Nephron (organoid): ENCODE measurements around the gene OS9.

Source experiments
- H3K27ac Mint-ChIP-seq, 3 experiments: 2 replicates each; pipeline ENCODE4 v1.8.0; 2020; ENCODE audit warnings: mixed read lengths in 3 of 3, mild to moderate bottlenecking in 2 of 3, moderate library complexity in 1 of 3
- H3K27me3 Mint-ChIP-seq: 2 replicates; pipeline ENCODE4 v1.8.0; 2021; ENCODE audit warnings: low read depth, mild to moderate bottlenecking, moderate library complexity, mixed read lengths
- H3K36me3 Mint-ChIP-seq: 2 replicates; pipeline ENCODE4 v1.8.0; 2020; ENCODE audit warnings: low read depth, mixed read lengths
- H3K4me1 Mint-ChIP-seq: 2 replicates; pipeline ENCODE4 v1.8.0; 2020; ENCODE audit warnings: mixed read lengths
- H3K4me3 Mint-ChIP-seq, 3 experiments: 2 replicates each; pipeline ENCODE4 v1.8.0; 2020; ENCODE audit warnings: mild to moderate bottlenecking in 3 of 3, mixed read lengths in 3 of 3, moderate library complexity in 2 of 3
- H3K9me3 Mint-ChIP-seq: 2 replicates; pipeline ENCODE4 v1.8.0; 2020; ENCODE audit warnings: mixed read lengths
- CTCF ChIP-seq, 3 experiments: fragments of 200-600 bp; sonication (generic); IDR thresholded peaks; one replicate each; pipeline ENCODE4 v1.5.0; 2021; ENCODE audit warnings: antibody characterized with exemption in 3 of 3; ENCODE audit not compliant: unreplicated experiment in 3 of 3

OS9 gene

GRCh38 chr12:57736741-57737466 lies 43.0 kb downstream of the OS9 start:
- Mint-ChIP-seq H3K36me3 (no peaks in the 10 kb centered on the region), H3K27me3 (peaks cover 90% of the 10 kb centered on the region), H3K4me1 (peaks cover 34% of the 10 kb centered on the region), H3K9me3 (no peaks in the 10 kb centered on the region), H3K27ac (peak overlapping the region in 2 of 3 experiments; percentile 9 to 33), H3K4me3 (peak overlapping the region; percentile 78 to 85 (median 84))
- TF ChIP-seq CTCF (IDR thresholded peaks at IDR 0.05; ENCODE audit: unreplicated experiment in 3 of 3): no peak

- TF ChIP-seq CTCF (IDR thresholded peaks at IDR 0.05; ENCODE audit: unreplicated experiment in 3 of 3): peak; percentile 34 to 43 (median 36)
These were observed 43.8 kb downstream of the OS9 start for GRCh38 chr12:57737467-57738460.

GRCh38 chr12:57738661-57739237 lies 44.8 kb downstream of the OS9 start, which contains the start of gene AGAP2:
AGAP2 (minus strand) TSS chr12:57738742; CDS start chr12:57738246, 496 bp downstream.
- no peaks in the 10 kb centered on the region for H3K9me3 Mint-ChIP-seq
- no peak for TF ChIP-seq CTCF (IDR thresholded peaks at IDR 0.05; ENCODE audit: unreplicated experiment in 3 of 3)
- peak within 1 kb of the TSS; percentile 80 to 87 (median 83) for H3K4me3 Mint-ChIP-seq
- H3K27ac Mint-ChIP-seq: peak within 1 kb of the TSS in 1 of 3 experiments; percentile 35
- H3K36me3 Mint-ChIP-seq: no peaks in the 10 kb centered on the region
- peaks cover 80% of the 10 kb centered on the region for H3K27me3 Mint-ChIP-seq
- H3K4me1 Mint-ChIP-seq: peaks cover 34% of the 10 kb centered on the region

More at GRCh38 chr12:57737467-57738460, 43.8 kb downstream of the OS9 start:
- H3K4me3 Mint-ChIP-seq: peak overlapping the region in 1 of 3 experiments; percentile 29
- H3K36me3 Mint-ChIP-seq: no peaks in the 10 kb centered on the region
- H3K27ac Mint-ChIP-seq: no peak overlapping the region
- H3K9me3 Mint-ChIP-seq: no peaks in the 10 kb centered on the region
- peaks cover 34% of the 10 kb centered on the region for H3K4me1 Mint-ChIP-seq
- H3K27me3 Mint-ChIP-seq: peaks cover 89% of the 10 kb centered on the region

- H3K9me3 Mint-ChIP-seq: no peaks in the 10 kb centered on the region
- H3K27ac Mint-ChIP-seq: peak overlapping the region in 1 of 3 experiments; percentile 35
- H3K4me1 Mint-ChIP-seq: peaks cover 36% of the 10 kb centered on the region
- peaks cover 73% of the 10 kb centered on the region for H3K27me3 Mint-ChIP-seq
- no peak for TF ChIP-seq CTCF (IDR thresholded peaks at IDR 0.05; ENCODE audit: unreplicated experiment in 3 of 3)
- no peaks in the 10 kb centered on the region for H3K36me3 Mint-ChIP-seq
- peak overlapping the region; percentile 80 to 87 (median 83) for H3K4me3 Mint-ChIP-seq
These were observed 45.5 kb downstream of the OS9 start for GRCh38 chr12:57739387-57739786.

GRCh38 chr12:57739914-57740538 lies 46.1 kb downstream of the OS9 start:
- no peaks in the 10 kb centered on the region for H3K36me3 Mint-ChIP-seq
- H3K27me3 Mint-ChIP-seq: peaks cover 67% of the 10 kb centered on the region
- H3K4me3 Mint-ChIP-seq: peak overlapping the region in 2 of 3 experiments; percentile 8 to 80
- no peak overlapping the region for H3K27ac Mint-ChIP-seq
- TF ChIP-seq CTCF (IDR thresholded peaks at IDR 0.05; ENCODE audit: unreplicated experiment in 3 of 3): no peak
- H3K9me3 Mint-ChIP-seq: no peaks in the 10 kb centered on the region
- H3K4me1 Mint-ChIP-seq: peaks cover 30% of the 10 kb centered on the region
